C4-2B (cell line): ENCODE data around the gene FIZ1.

Experiments used
- H3K27ac ChIP-seq: fragments of 450-650 bp; 2 replicates; pipeline ENCODE4 v1.5.1; 2017
- CTCF ChIP-seq: fragments of 450-650 bp; conservative IDR thresholded peaks from 2 replicates; pipeline ENCODE4 v1.5.1; 2017; ENCODE audit warnings: mild to moderate bottlenecking
- ZFX ChIP-seq: fragments of 450-650 bp; IDR thresholded peaks from 2 replicates; pipeline ENCODE4 v1.6.1; 2017

The FIZ1 gene

GRCh38 chr19:55615543-55616394, 16.5 kb upstream of the FIZ1 start:
- TF ChIP-seq ZFX (no peak), CTCF (no peak)
- H3K27ac ChIP-seq: no peak overlapping the region

GRCh38 chr19:55614711-55615542, 15.6 kb upstream of the FIZ1 start:
- no peak overlapping the region for H3K27ac ChIP-seq
- TF ChIP-seq CTCF (no peak), ZFX (no peak)

- TF ChIP-seq CTCF: no peak
- TF ChIP-seq ZFX: no peak
- H3K27ac ChIP-seq: no peak overlapping the region
Measured at GRCh38 chr19:55613930-55614710, 14.8 kb upstream of the FIZ1 start.

- no peak overlapping the region for H3K27ac ChIP-seq
- TF ChIP-seq CTCF (no peak), ZFX (no peak)
Measured at GRCh38 chr19:55613396-55613795, 14.1 kb upstream of the FIZ1 start.

- no peak for TF ChIP-seq CTCF
- TF ChIP-seq ZFX: no peak
- no peak overlapping the region for H3K27ac ChIP-seq
Measured at GRCh38 chr19:55611983-55612645, 12.8 kb upstream of the FIZ1 start.

- H3K27ac ChIP-seq: no peak overlapping the region
- TF ChIP-seq CTCF (no peak), ZFX (no peak)
Measured at GRCh38 chr19:55611300-55611982, 12.1 kb upstream of the FIZ1 start.
